Tibial nerve (tissue), 4 donors: ENCODE data around the gene RABEP1. TPM values are rescaled to one million over a fixed set of nuclear protein-coding genes. Genes with fewer than 3 reads are reported as not detected.

Experiments used
- DNase-seq, 2 donors: peaks; one replicate each; pipeline ENCODE4 v3.0.0-alpha.2; 2019; ENCODE audit warnings: low spot score in 2 of 2
- H3K27ac ChIP-seq, 4 donors: fragments of 200-600 bp; sonication (generic) in 3 of 4; one replicate each; pipeline ENCODE4 v1.5.1; 2017 to 2019; ENCODE audit warnings: mild to moderate bottlenecking in 1 of 4
- H3K27me3 ChIP-seq, 2 donors: fragments of 200-600 bp; sonication (generic) in 1 of 2; one replicate each; pipeline versions ENCODE4 v1.5.1 to v1.6.0; 2017 to 2019
- H3K36me3 ChIP-seq, 3 donors: fragments of 200-600 bp; sonication (generic); one replicate each; pipeline ENCODE4 v1.5.1; 2018 to 2019
- H3K4me1 ChIP-seq, 4 donors: fragments of 200-600 bp; sonication (generic) in 3 of 4; one replicate each; pipeline ENCODE4 v1.5.1; 2017 to 2019
- H3K4me3 ChIP-seq, 4 donors: fragments of 200-600 bp; sonication (generic) in 3 of 4; one replicate each; pipeline ENCODE4 v1.5.1; 2017 to 2019; ENCODE audit warnings: mild to moderate bottlenecking in 1 of 4, moderate library complexity in 1 of 4
- H3K9me3 ChIP-seq, 4 donors: fragments of 200-600 bp; sonication (generic) in 3 of 4; one replicate each; pipeline ENCODE4 v1.5.1; 2017 to 2019
- EP300 ChIP-seq, 2 donors: sonication (generic); formaldehyde crosslinking; IDR thresholded peaks; one replicate each; pipeline ENCODE4 v1.6.1; 2017; ENCODE audit warnings: antibody characterized with exemption in 2 of 2, mild to moderate bottlenecking in 1 of 2
- POLR2A ChIP-seq, 2 donors: fragments of 450-650 bp; IDR thresholded peaks; one replicate each; pipeline ENCODE4 v1.6.1; 2017; ENCODE audit warnings: antibody characterized with exemption in 2 of 2, mild to moderate bottlenecking in 2 of 2, moderate library complexity in 2 of 2
- WGBS, 2 donors: methylation state at CpG; one replicate each; pipeline ENCODE4 v1.1.5; 2018; 5-methylcytosine and 5-hydroxymethylcytosine counted together
- total RNA-seq, 4 donors: library from RNA; depleted of rRNA; stranded (reverse); fragments of >200 nt; gene quantifications; one replicate each; pipeline ENCODE4 v1.1.0, GENCODE V29; 2016
- TF ChIP-seq, protein P1 (sequence below), 5 experiments: fragments of 200-600 bp in 3 of 5; fragments of 450-650 bp in 2 of 5; sonication (generic) in 3 of 5; IDR thresholded peaks; one replicate each; pipeline ENCODE4 v1.5.1; 2016 to 2019; ENCODE audit warnings: antibody characterized with exemption in 5 of 5, mild to moderate bottlenecking in 3 of 5, moderate library complexity in 2 of 5

Gene RABEP1
- total RNA-seq, 4 donors from 2014 or later: 45.7 to 61.8 (median 47.7) TPM

DNA sequence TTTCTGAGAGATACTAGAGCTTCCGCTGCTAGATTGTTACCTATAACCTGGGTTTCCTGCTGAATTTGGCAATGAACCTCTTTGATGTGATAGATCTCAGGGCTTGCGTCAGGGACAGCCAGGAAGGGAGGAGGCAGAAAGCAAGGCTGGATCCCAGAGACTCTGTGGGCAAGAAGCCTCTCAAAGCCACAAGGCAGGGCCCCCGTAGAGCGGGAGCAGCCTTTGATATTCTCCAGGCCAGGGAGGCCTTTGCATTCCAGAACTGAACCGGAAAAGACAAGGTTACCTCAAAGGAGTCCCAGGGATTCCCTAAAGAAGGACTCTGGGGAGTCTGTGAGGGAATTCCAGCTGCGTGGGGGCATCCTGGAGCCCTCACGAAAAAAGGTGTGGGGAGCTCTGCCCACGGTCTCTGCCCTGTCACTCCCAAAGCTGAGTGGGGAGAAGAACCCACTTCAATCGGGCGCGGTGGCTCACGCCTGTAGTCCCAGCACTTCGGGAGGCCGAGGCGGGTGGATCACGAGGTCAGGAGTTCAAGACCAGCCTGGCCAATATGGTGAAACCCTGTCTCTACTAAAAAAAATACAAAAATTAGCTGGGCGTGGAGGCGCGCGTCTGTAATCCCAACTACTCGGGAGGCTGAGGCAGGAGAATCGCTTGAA lies 33.1 kb upstream of the RABEP1 start:
- Histone ChIP-seq H3K36me3 (no peaks in the 10 kb centered on the region), H3K4me1 (peaks cover 0 to 3% (median 0%) of the 10 kb centered on the region in 4 donors), H3K27ac (no peak overlapping the region), H3K4me3 (no peak overlapping the region), H3K9me3 (no peaks in the 10 kb centered on the region), H3K27me3 (no peaks in the 10 kb centered on the region)
- DNase-seq: no peak
- WGBS, 2 donors: 63 to 68% methylated on average over 19 to 22 of the region's 22 CpGs
- TF ChIP-seq, protein P1, sequence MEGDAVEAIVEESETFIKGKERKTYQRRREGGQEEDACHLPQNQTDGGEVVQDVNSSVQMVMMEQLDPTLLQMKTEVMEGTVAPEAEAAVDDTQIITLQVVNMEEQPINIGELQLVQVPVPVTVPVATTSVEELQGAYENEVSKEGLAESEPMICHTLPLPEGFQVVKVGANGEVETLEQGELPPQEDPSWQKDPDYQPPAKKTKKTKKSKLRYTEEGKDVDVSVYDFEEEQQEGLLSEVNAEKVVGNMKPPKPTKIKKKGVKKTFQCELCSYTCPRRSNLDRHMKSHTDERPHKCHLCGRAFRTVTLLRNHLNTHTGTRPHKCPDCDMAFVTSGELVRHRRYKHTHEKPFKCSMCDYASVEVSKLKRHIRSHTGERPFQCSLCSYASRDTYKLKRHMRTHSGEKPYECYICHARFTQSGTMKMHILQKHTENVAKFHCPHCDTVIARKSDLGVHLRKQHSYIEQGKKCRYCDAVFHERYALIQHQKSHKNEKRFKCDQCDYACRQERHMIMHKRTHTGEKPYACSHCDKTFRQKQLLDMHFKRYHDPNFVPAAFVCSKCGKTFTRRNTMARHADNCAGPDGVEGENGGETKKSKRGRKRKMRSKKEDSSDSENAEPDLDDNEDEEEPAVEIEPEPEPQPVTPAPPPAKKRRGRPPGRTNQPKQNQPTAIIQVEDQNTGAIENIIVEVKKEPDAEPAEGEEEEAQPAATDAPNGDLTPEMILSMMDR (IDR thresholded peaks at IDR 0.05): no peak
- TF ChIP-seq EP300 (IDR thresholded peaks at IDR 0.05): no peak
- TF ChIP-seq POLR2A (IDR thresholded peaks at IDR 0.05): no peak

DNA sequence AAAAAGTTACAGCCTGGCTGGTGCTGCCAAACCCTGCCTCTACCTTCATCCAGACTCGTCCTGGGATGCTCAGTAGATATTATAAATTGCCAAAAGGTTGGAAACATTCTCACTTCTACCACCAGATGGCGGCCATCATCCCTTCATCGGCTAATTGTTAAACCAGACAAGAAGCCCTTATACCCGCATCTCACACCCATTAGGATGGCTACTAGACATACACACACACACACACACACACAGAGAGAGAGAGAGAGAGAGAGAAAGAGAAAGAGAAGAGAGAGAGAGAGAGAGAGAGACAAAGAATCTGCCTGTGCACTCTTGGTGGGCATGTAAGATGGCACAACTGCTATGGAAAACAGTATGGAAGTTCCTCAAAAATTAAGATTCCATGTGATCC lies 32.5 kb upstream of the RABEP1 start:
- no peak overlapping the region for H3K4me3 ChIP-seq
- peaks cover 0 to 3% (median 0%) of the 10 kb centered on the region in 4 donors for H3K4me1 ChIP-seq
- no peak for TF ChIP-seq EP300 (IDR thresholded peaks at IDR 0.05)
- TF ChIP-seq, protein P1 (IDR thresholded peaks at IDR 0.05): peak; percentile 46 to 74 (median 61)
- no peaks in the 10 kb centered on the region for H3K36me3 ChIP-seq
- no peaks in the 10 kb centered on the region for H3K27me3 ChIP-seq
- no peak overlapping the region for H3K27ac ChIP-seq
- H3K9me3 ChIP-seq: no peaks in the 10 kb centered on the region
- peak; percentile 27 to 75 for DNase-seq
- 0% methylated on average over 4 of the region's 4 CpGs for WGBS, 2 donors

DNA sequence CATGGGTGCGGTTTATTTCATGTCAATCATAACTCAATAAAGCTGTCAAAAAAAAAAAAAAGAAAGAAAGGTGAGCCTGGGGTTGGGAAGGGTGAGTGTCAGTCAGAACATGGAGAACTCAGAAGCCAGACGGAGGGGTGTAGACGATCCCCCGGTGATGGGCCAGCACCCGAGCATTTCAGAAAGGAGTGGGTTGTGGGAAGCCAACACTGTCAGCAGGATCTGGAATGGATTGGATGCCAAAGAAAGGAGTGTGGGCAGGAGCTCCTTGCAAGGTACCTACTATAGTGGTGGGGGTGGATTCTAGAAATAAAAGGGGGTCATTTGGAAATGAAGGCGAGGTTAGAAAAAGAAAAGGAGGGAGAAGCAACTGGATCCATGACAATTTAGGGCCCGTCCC lies 27.7 kb upstream of the RABEP1 start:
- no peaks in the 10 kb centered on the region for H3K27me3 ChIP-seq
- H3K36me3 ChIP-seq: no peaks in the 10 kb centered on the region
- TF ChIP-seq, protein P1 (IDR thresholded peaks at IDR 0.05): no peak
- TF ChIP-seq EP300 (IDR thresholded peaks at IDR 0.05) (no peak), POLR2A (IDR thresholded peaks at IDR 0.05) (no peak)
- no peak overlapping the region for H3K4me3 ChIP-seq
- H3K4me1 ChIP-seq: peaks cover 0 to 3% (median 0%) of the 10 kb centered on the region in 4 donors
- no peak for DNase-seq
- 67 to 68% methylated on average over 7 of the region's 7 CpGs for WGBS, 2 donors
- H3K27ac ChIP-seq: no peak overlapping the region
- no peaks in the 10 kb centered on the region for H3K9me3 ChIP-seq

DNA sequence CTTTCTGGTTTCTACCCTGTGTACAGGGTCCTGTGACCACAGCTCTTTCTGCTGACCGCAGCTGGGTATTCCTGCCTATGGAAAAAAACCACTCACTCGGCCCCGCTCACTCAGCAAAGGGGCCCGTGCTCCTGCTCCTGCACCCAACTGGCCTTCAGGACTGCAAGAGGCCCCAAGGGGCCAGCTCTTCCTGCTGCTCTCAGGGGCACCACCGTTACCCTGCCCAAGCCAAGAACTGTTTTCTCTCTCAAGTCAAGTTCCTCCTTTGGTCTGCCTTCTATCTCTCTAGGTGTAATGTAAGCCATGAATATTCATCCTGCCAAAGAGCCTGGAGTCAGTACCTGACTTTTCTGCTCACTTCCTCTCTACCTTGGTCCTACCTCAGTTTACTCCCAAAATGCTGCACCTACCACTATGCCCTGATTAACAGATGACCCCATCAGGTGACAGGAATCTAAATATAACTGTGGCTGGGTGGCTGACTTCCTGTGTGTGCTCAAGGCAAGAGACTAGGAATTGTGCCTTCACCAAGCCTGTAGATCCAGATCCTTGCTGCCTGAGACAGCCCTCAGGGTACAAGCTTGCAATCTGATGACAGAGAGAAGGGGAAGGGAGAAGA lies 27.1 kb upstream of the RABEP1 start:
- 64 to 75% methylated on average over 5 of the region's 5 CpGs for WGBS, 2 donors
- Histone ChIP-seq H3K4me3 (no peak overlapping the region), H3K4me1 (no peaks in the 10 kb centered on the region), H3K27me3 (no peaks in the 10 kb centered on the region), H3K27ac (no peak overlapping the region), H3K36me3 (no peaks in the 10 kb centered on the region), H3K9me3 (no peaks in the 10 kb centered on the region)
- DNase-seq: no peak
- TF ChIP-seq, protein P1 (IDR thresholded peaks at IDR 0.05): no peak
- TF ChIP-seq EP300 (IDR thresholded peaks at IDR 0.05) (no peak), POLR2A (IDR thresholded peaks at IDR 0.05) (no peak)

DNA sequence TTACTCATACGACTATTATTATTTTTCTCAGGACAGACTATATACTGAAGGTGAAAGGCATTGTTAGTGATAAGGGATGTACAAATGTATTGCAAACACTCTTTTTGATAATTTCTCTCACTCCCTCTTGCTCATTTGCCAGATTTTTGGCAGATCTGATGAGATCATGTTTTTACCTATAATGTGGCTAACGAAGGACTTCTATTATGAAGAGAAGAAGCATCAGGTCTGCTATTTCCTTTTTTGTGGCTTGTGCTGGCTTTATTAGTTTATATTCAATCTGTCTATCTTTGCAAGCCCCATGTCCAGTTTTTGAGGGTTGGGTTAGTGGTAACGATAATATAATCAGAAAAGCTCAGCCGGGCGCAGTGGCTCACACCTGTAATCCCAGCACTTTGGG lies 25.0 kb upstream of the RABEP1 start:
- no peak for TF ChIP-seq EP300 (IDR thresholded peaks at IDR 0.05)
- 90 to 94% methylated on average over 5 of the region's 5 CpGs for WGBS, 2 donors
- Histone ChIP-seq H3K4me3 (no peak overlapping the region), H3K4me1 (no peaks in the 10 kb centered on the region), H3K27ac (no peak overlapping the region), H3K36me3 (no peaks in the 10 kb centered on the region), H3K9me3 (no peaks in the 10 kb centered on the region), H3K27me3 (no peaks in the 10 kb centered on the region)
- no peak for DNase-seq
